ENCODE data around the gene ARL3. TPM values are rescaled to one million over a fixed set of nuclear protein-coding genes. Genes with fewer than 3 reads are reported as not detected.

ARL3 gene
- total and polyA plus RNA-seq, 2 of the 4 experiments (the other 2 are of a cell fraction): 5.0 to 14.3 TPM

DNA sequence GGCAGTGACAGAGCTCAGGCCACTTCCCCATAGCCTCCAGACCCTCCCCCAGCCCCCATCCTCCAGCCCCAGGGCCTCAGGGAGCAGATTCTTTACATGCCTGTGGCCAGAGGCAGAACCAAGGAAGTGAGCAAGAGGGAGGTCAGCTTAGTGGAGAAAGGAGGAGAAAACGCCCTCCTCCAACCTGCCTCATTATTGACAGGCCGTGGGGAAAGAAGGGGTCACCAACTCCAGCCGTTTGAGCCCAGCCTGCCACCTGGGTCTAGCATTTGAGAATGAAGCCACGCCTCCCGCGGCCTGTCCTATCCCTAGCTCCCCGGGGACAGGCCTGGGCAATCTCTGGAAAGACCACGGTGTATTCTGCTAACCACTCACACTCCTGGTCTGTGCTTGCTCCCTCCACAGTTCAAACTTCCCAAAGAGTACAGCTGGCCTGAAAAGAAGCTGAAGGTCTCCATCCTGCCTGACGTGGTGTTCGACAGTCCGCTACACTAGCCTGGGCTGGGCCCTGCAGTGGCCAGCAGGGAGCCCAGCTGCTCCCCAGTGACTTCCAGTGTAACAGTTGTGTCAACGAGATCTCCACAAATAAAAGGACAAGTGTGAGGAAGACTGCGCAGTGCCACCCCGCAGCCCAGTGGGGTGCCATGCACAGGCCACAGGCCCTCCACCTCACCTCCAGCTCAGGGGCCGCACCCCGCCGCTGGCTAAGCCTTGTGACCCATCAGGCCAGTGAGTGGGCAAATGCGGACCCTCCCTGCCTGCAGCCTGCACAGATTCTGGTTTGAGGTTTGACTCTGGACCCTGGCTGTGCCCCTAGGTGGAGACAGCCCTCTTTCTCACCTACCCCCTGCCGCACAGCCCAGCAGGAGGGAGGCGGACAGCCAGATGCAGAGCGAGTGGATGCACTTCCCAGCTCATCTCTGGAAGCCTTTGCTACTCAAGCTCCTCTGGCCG is 84.3 kb downstream of the ARL3 start:
- H3K79me1 ChIP-seq (ENCODE audit: low read depth in 1 of 2, low read length in 2 of 2): peaks cover 29 to 81% of the 10 kb centered on the region in 2 experiments
- ChIA-PET CTCF (interaction anchor here (0.7 to 1.8 kb wide), 3 partner anchors 12 to 46 kb away, joined by 3 to 4 read pairs (median 4); no protein-coding TSS in a partner anchor), POLR2A (ENCODE audit: unreplicated experiment) (interaction anchor here (1.3 kb wide), 1 partner anchor 15 kb away, joined by 4 read pairs; no protein-coding TSS in a partner anchor)
- peak overlapping the region; percentile 83 for H4K5ac ChIP-seq (ENCODE audit: low read depth, low read length)
- peak overlapping the region; percentile 99 for H2BK120ac ChIP-seq (ENCODE audit: low read depth, low read length)
- in situ Hi-C loops (cut with MboI; ENCODE audit: low sequenced_read_pairs) (no loop called here), intact Hi-C loops (cut with micrococcal nuclease) (loop anchor here (1.0 kb wide), 1 partner anchor 12 kb away; no protein-coding TSS in a partner anchor), dilution Hi-C loops (cut with HindIII; ENCODE audit: low sequenced_read_pairs, unreplicated experiment) (no loop called here)
- peak overlapping the region; percentile 1; the same call in 1 of the 2 replicates for H3K4me2 ChIP-seq (ENCODE audit: low read depth, low read length)
- no TSS peak for BruUV-seq (replicated peaks)
- peak; percentile 75 for ATAC-seq (ENCODE audit: low read depth)
- H3K4ac ChIP-seq (ENCODE audit: low read depth, low read length): peak overlapping the region; percentile 98
- WGBS, 2 experiments (ENCODE audit: extremely low coverage in 2 of 2, insufficient read length in 1 of 2): 54% methylated on average over 8 of the region's 22 CpGs; no CpG with 5 or more reads in 1 of the 2 experiments
- peak overlapping the region; percentile 100 for H4K91ac ChIP-seq (ENCODE audit: insufficient read depth, low read depth, low read length)
- H3K27ac ChIP-seq (ENCODE audit: insufficient read depth, low read length): peak overlapping the region; percentile 98
- peak overlapping the region; percentile 98 for H3K23ac ChIP-seq (ENCODE audit: low read depth, low read length)
- H2AK9ac ChIP-seq (replicated peaks; ENCODE audit: low read depth, low read length, poor library complexity): peak overlapping the region; percentile 100
- H2AK5ac ChIP-seq (ENCODE audit: low read depth, low read length): peak overlapping the region; percentile 100
- H3K9ac ChIP-seq (ENCODE audit: low read depth, low read length): peak overlapping the region; percentile 38
- peak overlapping the region; percentile 100 for H2BK5ac ChIP-seq (ENCODE audit: low read depth, low read length, poor library complexity, severe bottlenecking)
- peaks cover 4% of the 10 kb centered on the region; the same call in 1 of the 2 replicates for H3K36me3 ChIP-seq (ENCODE audit: control insufficient read depth, insufficient read depth, low read length)
- peak overlapping the region; percentile 75 for H2AFZ ChIP-seq (replicated peaks; ENCODE audit: low read length, poor library complexity)
- H3K27me3 ChIP-seq (ENCODE audit: control insufficient read depth, insufficient read depth, low read length): no peaks in the 10 kb centered on the region
- peaks cover 63% of the 10 kb centered on the region for H3K9me1 ChIP-seq (ENCODE audit: insufficient read depth, low read length)
- peak overlapping the region; percentile 99 for H2BK15ac ChIP-seq (ENCODE audit: low read depth, low read length)
- H4K8ac ChIP-seq (ENCODE audit: low read depth in 2 of 2, low read length in 2 of 2): peak overlapping the region; percentile 97 to 100
- no peaks in the 10 kb centered on the region for H4K20me1 ChIP-seq (ENCODE audit: insufficient read depth, low read length)
- peak overlapping the region; percentile 96 for H3K56ac ChIP-seq (ENCODE audit: extremely low read depth, insufficient read depth, low read length)
- peak overlapping the region; percentile 98 for H3K14ac ChIP-seq (replicated peaks; ENCODE audit: low read depth, low read length)
- peak overlapping the region; percentile 99 for H2BK20ac ChIP-seq (ENCODE audit: low read depth, low read length)
- peak; percentile 62; the same call in 1 of the 2 replicates for TF ChIP-seq MAZ (IDR thresholded peaks at IDR 0.05; ENCODE audit: borderline replicate concordance, low read depth, low read length)
- TF ChIP-seq CEBPB (IDR thresholded peaks at IDR 0.05; ENCODE audit: low read depth, low read length): peak; percentile 25; the same call in 1 of the 2 replicates
- no peak for TF ChIP-seq SMC3 (IDR thresholded peaks at IDR 0.05; ENCODE audit: low read depth, low read length)
- H3K18ac ChIP-seq (ENCODE audit: low read depth, low read length): peak overlapping the region; percentile 90
- no peaks in the 10 kb centered on the region for H3K9me3 ChIP-seq (ENCODE audit: control insufficient read depth, insufficient read depth, low read length)
- peak; percentile 91 for DNase-seq
- H3K4me3 ChIP-seq (ENCODE audit: insufficient read depth, low read depth, low read length): no peak overlapping the region
- H3K4me1 ChIP-seq (ENCODE audit: control insufficient read depth, insufficient read depth, low read length): peaks cover 77% of the 10 kb centered on the region

Data from IMR-90 (cell line).